Measurements from ENCODE around the gene ZFP69B. TPM values are rescaled to one million over a fixed set of nuclear protein-coding genes. Genes with fewer than 3 reads are reported as not detected.

The ZFP69B gene
- total RNA-seq, 4 donors from 2014 or later: 0.66 to 0.91 (median 0.79) TPM

GRCh38 chr1:40431385-40431784 lies 18.9 kb upstream of the ZFP69B start:
- no peaks in the 10 kb centered on the region for H3K36me3 ChIP-seq
- no peaks in the 10 kb centered on the region for H3K4me1 ChIP-seq
- H3K27ac ChIP-seq (replicated peaks in 1 of 4): no peak overlapping the region
- H3K9me3 ChIP-seq: no peaks in the 10 kb centered on the region
- H3K4me3 ChIP-seq: no peak overlapping the region
- H3K27me3 ChIP-seq: no peaks in the 10 kb centered on the region
- intact Hi-C loops (cut with DNase I): no loop called here
- no peak for DNase-seq (ENCODE audit: extremely low spot score)
- no peak for TF ChIP-seq EP300 (IDR thresholded peaks at IDR 0.05)
- TF ChIP-seq POLR2AphosphoS5 (IDR thresholded peaks at IDR 0.05): no peak
- TF ChIP-seq, protein P1, sequence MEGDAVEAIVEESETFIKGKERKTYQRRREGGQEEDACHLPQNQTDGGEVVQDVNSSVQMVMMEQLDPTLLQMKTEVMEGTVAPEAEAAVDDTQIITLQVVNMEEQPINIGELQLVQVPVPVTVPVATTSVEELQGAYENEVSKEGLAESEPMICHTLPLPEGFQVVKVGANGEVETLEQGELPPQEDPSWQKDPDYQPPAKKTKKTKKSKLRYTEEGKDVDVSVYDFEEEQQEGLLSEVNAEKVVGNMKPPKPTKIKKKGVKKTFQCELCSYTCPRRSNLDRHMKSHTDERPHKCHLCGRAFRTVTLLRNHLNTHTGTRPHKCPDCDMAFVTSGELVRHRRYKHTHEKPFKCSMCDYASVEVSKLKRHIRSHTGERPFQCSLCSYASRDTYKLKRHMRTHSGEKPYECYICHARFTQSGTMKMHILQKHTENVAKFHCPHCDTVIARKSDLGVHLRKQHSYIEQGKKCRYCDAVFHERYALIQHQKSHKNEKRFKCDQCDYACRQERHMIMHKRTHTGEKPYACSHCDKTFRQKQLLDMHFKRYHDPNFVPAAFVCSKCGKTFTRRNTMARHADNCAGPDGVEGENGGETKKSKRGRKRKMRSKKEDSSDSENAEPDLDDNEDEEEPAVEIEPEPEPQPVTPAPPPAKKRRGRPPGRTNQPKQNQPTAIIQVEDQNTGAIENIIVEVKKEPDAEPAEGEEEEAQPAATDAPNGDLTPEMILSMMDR (IDR thresholded peaks at IDR 0.05): no peak
- TF ChIP-seq POLR2A (IDR thresholded peaks at IDR 0.05; ENCODE audit: low read depth): no peak

- intact Hi-C loops (cut with DNase I): no loop called here
- no peaks in the 10 kb centered on the region for H3K9me3 ChIP-seq
- no peaks in the 10 kb centered on the region for H3K27me3 ChIP-seq
- DNase-seq (ENCODE audit: extremely low spot score): no peak
- H3K4me1 ChIP-seq: no peaks in the 10 kb centered on the region
- no peak overlapping the region for H3K4me3 ChIP-seq
- H3K27ac ChIP-seq (replicated peaks in 1 of 4): no peak overlapping the region
- TF ChIP-seq, protein P1 (IDR thresholded peaks at IDR 0.05): no peak
- no peak for TF ChIP-seq POLR2AphosphoS5 (IDR thresholded peaks at IDR 0.05)
- TF ChIP-seq EP300 (IDR thresholded peaks at IDR 0.05): no peak
- TF ChIP-seq POLR2A (IDR thresholded peaks at IDR 0.05; ENCODE audit: low read depth): no peak
- H3K36me3 ChIP-seq: no peaks in the 10 kb centered on the region
- WGBS: 74% methylated on average over 3 of the region's 3 CpGs
These were observed 17.5 kb upstream of the ZFP69B start for GRCh38 chr1:40432644-40433390.

DNA sequence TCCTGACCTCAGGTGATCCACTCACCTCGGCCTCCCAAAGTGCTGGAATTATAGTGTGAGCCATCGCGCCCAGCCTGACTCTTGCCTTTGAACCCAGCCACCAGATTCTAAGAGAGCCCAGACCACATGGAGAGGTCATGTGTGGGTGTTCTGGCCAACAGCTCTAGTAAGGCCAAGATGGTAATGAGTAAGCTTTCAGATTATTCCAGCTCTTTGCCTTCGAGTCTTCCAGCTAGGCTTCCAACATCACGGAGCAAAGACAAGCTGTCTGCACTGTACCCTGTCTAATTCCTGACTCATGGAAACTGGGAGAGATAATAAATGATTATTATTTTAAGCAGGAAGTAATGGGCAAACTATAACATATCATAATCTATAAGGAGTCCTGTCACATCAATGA lies 14.8 kb upstream of the ZFP69B start:
- no peaks in the 10 kb centered on the region for H3K4me1 ChIP-seq
- H3K4me3 ChIP-seq: no peak overlapping the region
- WGBS: 68% methylated on average over 5 of the region's 5 CpGs
- intact Hi-C loops (cut with DNase I): no loop called here
- DNase-seq (ENCODE audit: extremely low spot score): no peak
- H3K9me3 ChIP-seq: no peaks in the 10 kb centered on the region
- no peak overlapping the region for H3K27ac ChIP-seq (replicated peaks in 1 of 4)
- TF ChIP-seq EP300 (IDR thresholded peaks at IDR 0.05): no peak
- TF ChIP-seq POLR2AphosphoS5 (IDR thresholded peaks at IDR 0.05): no peak
- no peak for TF ChIP-seq POLR2A (IDR thresholded peaks at IDR 0.05; ENCODE audit: low read depth)
- TF ChIP-seq, protein P1 (IDR thresholded peaks at IDR 0.05): no peak
- no peaks in the 10 kb centered on the region for H3K36me3 ChIP-seq
- no peaks in the 10 kb centered on the region for H3K27me3 ChIP-seq

DNA sequence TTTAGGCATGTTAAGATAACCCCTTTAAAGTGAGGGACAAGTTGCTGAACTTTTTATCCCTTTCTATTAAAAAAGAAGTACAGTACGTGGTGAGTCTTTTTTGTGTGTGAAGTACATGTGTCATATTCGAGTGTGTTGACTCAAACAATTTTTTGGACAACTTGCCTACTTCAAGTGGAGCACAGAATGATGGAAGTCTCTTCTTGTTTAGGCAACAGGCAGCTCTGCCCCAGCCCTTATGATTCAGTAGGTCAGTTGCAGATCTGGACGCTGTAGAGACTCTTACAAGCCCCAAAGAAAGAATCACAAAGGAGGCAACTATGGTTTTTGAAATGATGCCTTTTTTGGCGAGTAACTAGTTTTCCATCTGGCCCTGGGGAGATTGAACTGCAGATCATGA lies 14.4 kb upstream of the ZFP69B start:
- no peaks in the 10 kb centered on the region for H3K9me3 ChIP-seq
- intact Hi-C loops (cut with DNase I): no loop called here
- no peak overlapping the region for H3K27ac ChIP-seq (replicated peaks in 1 of 4)
- DNase-seq (ENCODE audit: extremely low spot score): no peak
- H3K4me3 ChIP-seq: no peak overlapping the region
- no peaks in the 10 kb centered on the region for H3K27me3 ChIP-seq
- no peaks in the 10 kb centered on the region for H3K4me1 ChIP-seq
- TF ChIP-seq EP300 (IDR thresholded peaks at IDR 0.05) (no peak), POLR2A (IDR thresholded peaks at IDR 0.05; ENCODE audit: low read depth) (no peak), POLR2AphosphoS5 (IDR thresholded peaks at IDR 0.05) (no peak)
- TF ChIP-seq, protein P1 (IDR thresholded peaks at IDR 0.05): no peak
- H3K36me3 ChIP-seq: no peaks in the 10 kb centered on the region
- WGBS: 71% methylated on average over 4 of the region's 4 CpGs
